ENCODE data around the gene SLC1A6. TPM values are rescaled to one million over a fixed set of nuclear protein-coding genes. Genes with fewer than 3 reads are reported as not detected.

SLC1A6 gene
- total RNA-seq, 1 donor from 2014 or later, result not detected

GRCh38 chr19:14906711-14907110 is 73.0 kb downstream of the SLC1A6 start:
- no peak overlapping the region for H3K4me3 ChIP-seq (ENCODE audit: low read depth, low read length)
- no peak for DNase-seq (ENCODE audit: low read depth)
- no peak for TF ChIP-seq CTCF (conservative IDR thresholded peaks at IDR 0.05; ENCODE audit: low read depth, low read length)

- TF ChIP-seq CTCF (conservative IDR thresholded peaks at IDR 0.05; ENCODE audit: low read depth, low read length), result no peak
- DNase-seq (ENCODE audit: low read depth), result no peak
- no peak overlapping the region for H3K4me3 ChIP-seq (ENCODE audit: low read depth, low read length)
Observed at GRCh38 chr19:14901675-14902260, 77.9 kb downstream of the SLC1A6 start.

Other genes with a start within 250 kb of the SLC1A6 start
- under 0.01 and 0.12 TPM in 2 replicates for gene ADGRE2, start 201.3 kb downstream of the SLC1A6 start, total RNA-seq
- not detected in 2 replicates for gene OR7A5, start 144.7 kb downstream of the SLC1A6 start, total RNA-seq
- gene OR7C1, start 144.7 kb downstream of the SLC1A6 start, total RNA-seq, result not detected in 2 replicates
- not detected in 2 replicates for gene OR7A10, start 130.9 kb downstream of the SLC1A6 start, total RNA-seq
- gene OR7A17, start 93.7 kb downstream of the SLC1A6 start, total RNA-seq, result not detected in 2 replicates
- not detected in 2 replicates for gene OR7C2, start 38.4 kb downstream of the SLC1A6 start, total RNA-seq
- gene CASP14, start 69.6 kb upstream of the SLC1A6 start, total RNA-seq, result not detected in 2 replicates
- gene OR1I1, start 102.3 kb upstream of the SLC1A6 start, total RNA-seq, result not detected in 2 replicates
- 31.7 and 37.1 TPM in 2 replicates for gene SYDE1, start 127.5 kb upstream of the SLC1A6 start, total RNA-seq
- 3.8 and 19.6 TPM in 2 replicates for gene NOTCH3, start 221.1 kb upstream of the SLC1A6 start, total RNA-seq

Measured in epithelial cell of proximal tubule (primary cell).